PFSK-1 (cell line): ENCODE data around the gene PXMP2.

Source experiments
- REST ChIP-seq, 2 experiments: IDR thresholded peaks; 2 replicates each; pipeline versions ENCODE4 v1.6.1 to v1.8.0; 2011 to 2012; ENCODE audit warnings: low read depth in 2 of 2, low read length in 2 of 2, control low read depth in 1 of 2, inconsistent platforms in 1 of 2, mild to moderate bottlenecking in 1 of 2, moderate library complexity in 1 of 2; ENCODE audit not compliant: insufficient read depth in 1 of 2
- TAF1 ChIP-seq: IDR thresholded peaks from 2 replicates; pipeline ENCODE4 v1.6.1; 2012; ENCODE audit warnings: low read length, control low read depth, borderline replicate concordance; ENCODE audit not compliant: insufficient read depth

- TF ChIP-seq REST (IDR thresholded peaks at IDR 0.05; ENCODE audit: insufficient read depth in 1 of 2, low read depth in 2 of 2, low read length in 2 of 2) = no peak
- TF ChIP-seq TAF1 = no peak
Measured at GRCh38 chr12:132734206-132734605, 46.8 kb downstream of the PXMP2 start.
